CD14-positive monocyte (primary cell): ENCODE results near the gene ALDH9A1. TPM values are rescaled to one million over a fixed set of nuclear protein-coding genes. Genes with fewer than 3 reads are reported as not detected.
"Not testable (repeated sequence)": the region's sequence is repeated elsewhere in the genome, so short reads cannot be mapped to it uniquely, and the experiment has no call there.

Source experiments
- DNase-seq, 3 donors: peaks; one replicate each; pipeline ENCODE4 v3.0.0-alpha.2; 2011 to 2022
- H2AFZ ChIP-seq: 2 replicates; pipeline ENCODE4 v1.6.0; 2012; ENCODE audit warnings: mild to moderate bottlenecking, low read depth, low read length, inconsistent platforms; ENCODE audit not compliant: insufficient read depth, poor library complexity, severe bottlenecking
- H3K27ac ChIP-seq, 2 donors: 1 replicate in 1 of 2; 2 replicates in 1 of 2; pipeline ENCODE4 v1.5.1; 2012 to 2013; ENCODE audit warnings: low read length in 2 of 2, control low read depth in 1 of 2, inconsistent platforms in 1 of 2, low read depth in 1 of 2, mild to moderate bottlenecking in 1 of 2
- H3K27me3 ChIP-seq, 2 donors: one replicate each; pipeline versions ENCODE4 v1.6.0 to v1.6.1; 2011 to 2013; ENCODE audit warnings: low read length in 2 of 2; ENCODE audit not compliant: control insufficient read depth in 2 of 2, insufficient read depth in 2 of 2
- H3K36me3 ChIP-seq, 2 donors: replicated peaks in 1 of 2; 1 replicate in 1 of 2; 2 replicates in 1 of 2; pipeline versions ENCODE4 v1.5.1 to v1.6.1; 2012 to 2013; ENCODE audit warnings: low read length in 2 of 2, control low read depth in 1 of 2, inconsistent platforms in 1 of 2, mild to moderate bottlenecking in 1 of 2; ENCODE audit not compliant: insufficient read depth in 2 of 2, control insufficient read depth in 1 of 2
- H3K4me1 ChIP-seq, 2 donors: 1 replicate in 1 of 2; 2 replicates in 1 of 2; pipeline versions ENCODE4 v1.5.1 to v1.6.1; 2012 to 2013; ENCODE audit warnings: low read length in 2 of 2, control low read depth in 1 of 2, inconsistent platforms in 1 of 2, mild to moderate bottlenecking in 1 of 2, moderate library complexity in 1 of 2; ENCODE audit not compliant: insufficient read depth in 2 of 2, control insufficient read depth in 1 of 2
- H3K4me2 ChIP-seq: replicated peaks from 2 replicates; pipeline ENCODE3; 2012; ENCODE audit warnings: low read length, moderate library complexity, mild to moderate bottlenecking; ENCODE audit not compliant: poor library complexity, severe bottlenecking; ENCODE audit errors: extremely low read depth
- H3K4me3 ChIP-seq, 3 experiments: fragments of 200-600 bp in 1 of 3; sonication (generic) in 1 of 3; replicated peaks in 1 of 3; 1 replicate in 2 of 3; 2 replicates in 1 of 3; pipeline ENCODE4 v1.5.1; 2011 to 2013; ENCODE audit warnings: low read length in 3 of 3, mild to moderate bottlenecking in 3 of 3, control low read depth in 2 of 3, low read depth in 2 of 3, inconsistent platforms in 1 of 3, moderate library complexity in 1 of 3
- H3K79me2 ChIP-seq: 2 replicates; pipeline ENCODE4 v1.6.0; 2012; ENCODE audit warnings: mild to moderate bottlenecking, control low read depth, inconsistent platforms, low read length, moderate library complexity; ENCODE audit not compliant: insufficient read depth
- H3K9ac ChIP-seq: 2 replicates; pipeline ENCODE4 v1.6.0; 2017; ENCODE audit warnings: low read length, mild to moderate bottlenecking; ENCODE audit not compliant: insufficient read depth, poor library complexity, severe bottlenecking
- H3K9me3 ChIP-seq, 2 donors: replicated peaks in 1 of 2; 1 replicate in 1 of 2; 2 replicates in 1 of 2; pipeline versions ENCODE4 v1.5.1 to v1.6.1; 2012 to 2013; ENCODE audit warnings: low read length in 2 of 2, control low read depth in 1 of 2; ENCODE audit not compliant: control insufficient read depth in 1 of 2, insufficient read depth in 1 of 2
- H4K20me1 ChIP-seq: 2 replicates; pipeline ENCODE4 v1.6.0; 2012; ENCODE audit warnings: mild to moderate bottlenecking, low read length, control low read depth, moderate library complexity; ENCODE audit not compliant: insufficient read depth
- H3K27ac Mint-ChIP-seq, 7 donors: one replicate each; pipeline ENCODE4 v1.8.0; 2020; ENCODE audit warnings: mild to moderate bottlenecking in 7 of 7, mixed read lengths in 7 of 7, moderate library complexity in 6 of 7, inconsistent platforms in 2 of 7
- H3K27me3 Mint-ChIP-seq, 3 donors: one replicate each; pipeline ENCODE4 v1.8.0; 2021 to 2022; ENCODE audit warnings: low read depth in 3 of 3, mild to moderate bottlenecking in 3 of 3, mixed read lengths in 3 of 3, moderate library complexity in 3 of 3, inconsistent platforms in 1 of 3
- H3K36me3 Mint-ChIP-seq, 2 donors: one replicate each; pipeline ENCODE4 v1.8.0; 2020; ENCODE audit warnings: mixed read lengths in 2 of 2, inconsistent platforms in 1 of 2, mild to moderate bottlenecking in 1 of 2
- H3K4me1 Mint-ChIP-seq: one replicate; pipeline ENCODE4 v1.8.0; 2020; ENCODE audit warnings: mild to moderate bottlenecking, mixed read lengths
- H3K4me3 Mint-ChIP-seq, 2 donors: one replicate each; pipeline ENCODE4 v1.8.0; 2020; ENCODE audit warnings: mild to moderate bottlenecking in 2 of 2, mixed read lengths in 2 of 2, moderate library complexity in 1 of 2
- H3K9me3 Mint-ChIP-seq, 7 donors: one replicate each; pipeline ENCODE4 v1.8.0; 2020 to 2022; ENCODE audit warnings: mixed read lengths in 7 of 7, mild to moderate bottlenecking in 6 of 7, moderate library complexity in 6 of 7, inconsistent platforms in 2 of 7
- WGBS: methylation state at CpG from one replicate; pipeline ENCODE4 v1.1.5; 2013; ENCODE audit warnings: missing lambda C conversion rate; ENCODE audit not compliant: insufficient coverage; 5-methylcytosine and 5-hydroxymethylcytosine counted together
- intact Hi-C, 2 donors: fragments of 100-400 bp; cut with micrococcal nuclease; formaldehyde crosslinking; loops; one replicate each; pipeline versions ENCODE4 v1.15.0 to v1.15.1; 2023
- polyA plus RNA-seq, 3 donors: library from polyadenylated mRNA; depleted of rRNA in 1 of 3; unstranded in 2 of 3; stranded (reverse) in 1 of 3; fragments of 300-500 nt in 2 of 3; fragments of >200 nt in 1 of 3; fragmentation: Illumina TruSeq in 2 of 3; gene quantifications; 1 replicate in 2 of 3; 2 replicates in 1 of 3; pipeline ENCODE4 v1.2.3, GENCODE V29; 2012 to 2021
- TF ChIP-seq, protein P1 (sequence below): fragments of 200-600 bp; IDR thresholded peaks from one replicate; pipeline ENCODE4 v1.8.0; 2022; ENCODE audit warnings: antibody characterized with exemption, mild to moderate bottlenecking

ALDH9A1 gene
- polyA plus RNA-seq, 3 donors = 23.7 to 60.0 (median 57.7) TPM

DNA sequence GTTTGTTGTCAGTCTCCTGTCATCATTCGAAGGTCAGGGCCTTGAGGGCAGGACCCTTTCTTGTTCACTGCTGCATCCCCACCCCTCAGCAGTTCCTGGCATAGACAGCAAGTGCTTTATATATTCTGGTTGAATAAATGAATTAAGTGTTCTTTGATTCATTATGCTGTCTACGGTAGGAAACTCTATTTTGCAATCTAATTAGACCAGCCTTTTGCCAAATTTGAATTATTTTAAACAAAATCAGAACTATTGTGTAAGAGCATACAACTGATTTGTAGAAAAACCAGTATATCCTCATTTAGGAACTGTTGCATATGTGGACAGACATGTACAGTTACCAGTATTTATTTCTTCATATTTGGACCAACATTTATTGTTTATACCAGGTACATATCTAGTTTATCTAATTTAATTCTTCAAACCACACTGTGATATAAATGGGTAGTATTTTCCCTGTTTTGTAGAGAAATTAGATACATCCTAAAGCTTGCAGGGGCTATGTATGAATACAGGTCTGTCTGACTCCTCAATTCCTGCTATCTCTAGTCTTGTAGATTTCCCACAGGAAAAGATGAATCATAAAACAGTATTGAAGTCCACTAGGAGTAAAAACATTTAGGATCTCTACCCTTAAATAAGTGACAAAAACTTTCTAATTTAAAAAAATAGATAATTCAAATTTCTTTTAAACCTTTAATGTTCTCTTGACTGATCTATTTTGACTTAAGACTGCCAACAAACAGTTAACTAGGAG is 57.0 kb downstream of the ALDH9A1 start:
- DNase-seq = peak in 1 of 3 donors; percentile 7
- Mint-ChIP-seq H3K4me3 (no peak overlapping the region), H3K9me3 (peaks cover 0 to 1% (median 0%) of the 10 kb centered on the region in 7 donors), H3K4me1 (peaks cover 46% of the 10 kb centered on the region), H3K27me3 (no peaks in the 10 kb centered on the region), H3K36me3 (peaks cover 22 to 25% of the 10 kb centered on the region in 2 donors), H3K27ac (peak overlapping the region in 3 of 7 donors; percentile 25 to 54 (median 42))
- Histone ChIP-seq H3K4me2 (no peak overlapping the region), H3K79me2 (peaks cover 89% of the 10 kb centered on the region), H3K9me3 (no peaks in the 10 kb centered on the region), H3K27me3 (no peaks in the 10 kb centered on the region), H2AFZ (no peak overlapping the region), H3K4me3 (no peak overlapping the region), H3K4me1 (peaks cover 11 to 38% of the 10 kb centered on the region in 2 donors), H3K27ac (no peak overlapping the region), H3K9ac (no peak overlapping the region), H3K36me3 (peaks cover 3 to 32% of the 10 kb centered on the region in 2 donors), H4K20me1 (peaks cover 24% of the 10 kb centered on the region)
- TF ChIP-seq, protein P1, sequence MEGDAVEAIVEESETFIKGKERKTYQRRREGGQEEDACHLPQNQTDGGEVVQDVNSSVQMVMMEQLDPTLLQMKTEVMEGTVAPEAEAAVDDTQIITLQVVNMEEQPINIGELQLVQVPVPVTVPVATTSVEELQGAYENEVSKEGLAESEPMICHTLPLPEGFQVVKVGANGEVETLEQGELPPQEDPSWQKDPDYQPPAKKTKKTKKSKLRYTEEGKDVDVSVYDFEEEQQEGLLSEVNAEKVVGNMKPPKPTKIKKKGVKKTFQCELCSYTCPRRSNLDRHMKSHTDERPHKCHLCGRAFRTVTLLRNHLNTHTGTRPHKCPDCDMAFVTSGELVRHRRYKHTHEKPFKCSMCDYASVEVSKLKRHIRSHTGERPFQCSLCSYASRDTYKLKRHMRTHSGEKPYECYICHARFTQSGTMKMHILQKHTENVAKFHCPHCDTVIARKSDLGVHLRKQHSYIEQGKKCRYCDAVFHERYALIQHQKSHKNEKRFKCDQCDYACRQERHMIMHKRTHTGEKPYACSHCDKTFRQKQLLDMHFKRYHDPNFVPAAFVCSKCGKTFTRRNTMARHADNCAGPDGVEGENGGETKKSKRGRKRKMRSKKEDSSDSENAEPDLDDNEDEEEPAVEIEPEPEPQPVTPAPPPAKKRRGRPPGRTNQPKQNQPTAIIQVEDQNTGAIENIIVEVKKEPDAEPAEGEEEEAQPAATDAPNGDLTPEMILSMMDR = no peak
- no CpG with 5 or more reads among the region's 2 CpGs for WGBS
- intact Hi-C loops = no loop called here

DNA sequence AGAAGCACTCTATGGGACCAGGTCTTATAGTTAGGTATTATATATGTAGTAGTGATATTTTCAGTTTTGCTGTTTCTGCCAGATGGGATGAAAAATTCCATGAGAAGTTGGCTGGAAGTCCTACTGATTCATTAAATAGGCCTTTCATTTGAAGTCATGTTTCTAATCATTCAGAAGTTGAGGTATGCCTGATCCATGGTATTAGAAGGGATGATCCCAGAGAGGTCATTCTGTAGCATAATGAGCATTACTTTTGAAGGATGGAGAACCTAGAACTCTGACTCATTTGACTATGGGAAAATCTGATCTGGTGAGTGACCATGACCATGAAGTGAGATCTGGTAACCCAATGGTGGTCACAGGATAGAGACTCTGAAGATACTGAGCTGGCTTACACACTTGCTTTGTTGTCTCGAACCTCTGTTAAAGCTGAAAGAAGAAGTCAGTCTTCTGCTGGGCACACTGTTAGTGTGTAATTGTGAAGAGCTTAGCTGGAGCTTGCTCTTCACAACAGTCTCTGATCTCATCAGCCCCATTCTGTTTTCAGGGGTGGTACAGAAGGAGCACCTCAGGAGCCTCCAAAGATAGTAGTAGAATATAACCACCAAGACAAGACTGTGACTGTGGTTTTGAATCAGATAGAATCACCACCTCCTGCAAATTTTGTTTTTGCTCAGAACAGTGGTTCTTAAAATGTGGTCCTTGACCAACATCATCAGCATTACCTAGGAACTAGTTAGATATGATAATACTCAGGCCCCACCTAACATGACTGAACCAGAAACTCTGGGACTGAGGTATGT is 58.3 kb downstream of the ALDH9A1 start:
- no peaks in the 10 kb centered on the region for H3K27me3 ChIP-seq
- H3K4me3 Mint-ChIP-seq = no peak overlapping the region
- DNase-seq = no peak
- peaks cover 90% of the 10 kb centered on the region for H3K79me2 ChIP-seq
- no peak overlapping the region for H3K9ac ChIP-seq
- 83% methylated on average over 1 of the region's 1 CpG for WGBS
- no peaks in the 10 kb centered on the region for H3K9me3 ChIP-seq
- intact Hi-C loops = loop anchor here in 1 of 2 donors (10.0 kb wide), 2 partner anchors 55 to 125 kb away; partner anchors contain the start of genes ALDH9A1 and TMCO1
- peaks cover 15% of the 10 kb centered on the region for H4K20me1 ChIP-seq
- H3K4me2 ChIP-seq = no peak overlapping the region
- peaks cover 23 to 25% of the 10 kb centered on the region in 2 donors for H3K36me3 Mint-ChIP-seq
- H3K27me3 Mint-ChIP-seq = no peaks in the 10 kb centered on the region
- peaks cover 0 to 1% (median 0%) of the 10 kb centered on the region in 7 donors for H3K9me3 Mint-ChIP-seq
- TF ChIP-seq, protein P1 = no peak
- H3K27ac Mint-ChIP-seq = peak overlapping the region in 2 of 7 donors; percentile 33 to 34
- peaks cover 15 to 40% of the 10 kb centered on the region in 2 donors for H3K4me1 ChIP-seq
- H3K36me3 ChIP-seq = peaks cover 3 to 32% of the 10 kb centered on the region in 2 donors
- H3K4me1 Mint-ChIP-seq = peaks cover 46% of the 10 kb centered on the region
- H2AFZ ChIP-seq = no peak overlapping the region
- peak overlapping the region in 1 of 2 donors; percentile 41 for H3K27ac ChIP-seq
- H3K4me3 ChIP-seq = no peak overlapping the region

DNA sequence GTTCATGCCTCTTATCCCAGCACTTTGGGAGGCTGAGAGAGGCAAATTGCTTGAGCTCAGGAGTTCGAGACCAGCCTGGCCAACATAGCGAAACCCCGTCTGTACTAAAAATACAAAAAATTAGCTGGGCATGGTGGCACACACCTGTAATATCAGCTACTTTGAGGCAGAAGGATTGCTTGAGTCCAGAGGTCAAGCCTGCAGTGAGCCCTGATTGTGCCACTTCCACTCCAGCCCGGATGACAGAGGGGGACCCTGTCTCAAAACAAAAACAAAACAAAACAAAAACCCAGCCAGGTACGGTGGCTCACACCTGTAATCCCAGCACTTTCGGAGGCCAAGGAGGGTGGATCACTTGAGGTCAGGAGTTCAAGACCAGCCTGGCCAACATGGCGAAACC is 60.2 kb downstream of the ALDH9A1 start:
- not testable (repeated sequence) for H3K4me3 ChIP-seq, H3K27me3 Mint-ChIP-seq, H3K4me3 Mint-ChIP-seq, H3K9me3 ChIP-seq, DNase-seq, H2AFZ ChIP-seq, H3K27me3 ChIP-seq, H3K27ac ChIP-seq, H3K9me3 Mint-ChIP-seq, H3K9ac ChIP-seq, H3K4me2 ChIP-seq
- H3K36me3 Mint-ChIP-seq = peaks cover 27 to 28% of the 10 kb centered on the region in 2 donors
- intact Hi-C loops = loop anchor here in 1 of 2 donors (10.0 kb wide), 2 partner anchors 57 to 127 kb away; partner anchors contain the start of genes ALDH9A1 and TMCO1
- 100% methylated on average over 4 of the region's 7 CpGs for WGBS
- H3K4me1 Mint-ChIP-seq = peaks cover 60% of the 10 kb centered on the region
- Histone ChIP-seq H4K20me1 (peaks cover 26% of the 10 kb centered on the region), H3K36me3 (peaks cover 3 to 32% of the 10 kb centered on the region in 2 donors), H3K4me1 (peaks cover 20 to 54% of the 10 kb centered on the region in 2 donors), H3K79me2 (peaks cover 99% of the 10 kb centered on the region)
- H3K27ac Mint-ChIP-seq = peak overlapping the region in 2 of 7 donors; percentile 37 to 61
